ENCODE measurements around the gene PIK3R3.

The PIK3R3 gene

GRCh38 chr1:46153732-46154131 is 21.3 kb upstream of the PIK3R3 start:
- no peak for DNase-seq

GRCh38 chr1:46153228-46153627 is 20.8 kb upstream of the PIK3R3 start:
- no peak for DNase-seq

- no peak for DNase-seq
Observed at GRCh38 chr1:46152016-46152415, 19.6 kb upstream of the PIK3R3 start.

GRCh38 chr1:46150085-46150484 is 17.7 kb upstream of the PIK3R3 start:
- DNase-seq = no peak

GRCh38 chr1:46148318-46148717 is 15.9 kb upstream of the PIK3R3 start:
- DNase-seq = no peak

GRCh38 chr1:46137916-46138315 is 5.5 kb upstream of the PIK3R3 start:
- no peak for DNase-seq

- DNase-seq = no peak
Observed at GRCh38 chr1:46136711-46137110, 4.3 kb upstream of the PIK3R3 start.

GRCh38 chr1:46134660-46135331 is 2.4 kb upstream of the PIK3R3 start:
- DNase-seq = no peak

GRCh38 chr1:46133781-46134350 is 1.4 kb upstream of the PIK3R3 start:
- no peak for DNase-seq

GRCh38 chr1:46133181-46133658 is 791 bp upstream of the PIK3R3 start:
- DNase-seq = no peak

- peak; percentile 27 for DNase-seq
Observed at GRCh38 chr1:46131712-46132528, 509 bp downstream of the PIK3R3 start.

- no peak for DNase-seq
Observed at GRCh38 chr1:46131093-46131492, 1.3 kb downstream of the PIK3R3 start.

GRCh38 chr1:46130606-46131005 is 1.8 kb downstream of the PIK3R3 start:
- no peak for DNase-seq

- no peak for DNase-seq
Observed at GRCh38 chr1:46130121-46130520, 2.3 kb downstream of the PIK3R3 start.

- no peak for DNase-seq
Observed at GRCh38 chr1:46128344-46128743, 4.1 kb downstream of the PIK3R3 start.

- no peak for DNase-seq
Observed at GRCh38 chr1:46118856-46119255, 13.6 kb downstream of the PIK3R3 start.

- no peak for DNase-seq
Observed at GRCh38 chr1:46117810-46118494, 14.5 kb downstream of the PIK3R3 start.

- no peak for DNase-seq
Observed at GRCh38 chr1:46114925-46115603, 17.4 kb downstream of the PIK3R3 start.

- DNase-seq = no peak
Observed at GRCh38 chr1:46113948-46114347, 18.5 kb downstream of the PIK3R3 start.

GRCh38 chr1:46112108-46112507 is 20.3 kb downstream of the PIK3R3 start:
- no peak for DNase-seq

- no peak for DNase-seq
Observed at GRCh38 chr1:46110521-46110920, 21.9 kb downstream of the PIK3R3 start.

- DNase-seq = peak; percentile 2
Observed at GRCh38 chr1:46102769-46103476, 29.5 kb downstream of the PIK3R3 start.
